NCI-H510A treated with DMSO at 0.1 percent for 48 hours (cell line): Measurements from ENCODE around the gene ARMC10.
"Not testable (repeated sequence)": the region's sequence is repeated elsewhere in the genome, so short reads cannot be mapped to it uniquely, and the experiment has no call there.

Experiments used
- DNase-seq: peaks from one replicate; lab custom pipeline; 2025; lab: John Stamatoyannopoulos, UW

ARMC10 gene

DNA sequence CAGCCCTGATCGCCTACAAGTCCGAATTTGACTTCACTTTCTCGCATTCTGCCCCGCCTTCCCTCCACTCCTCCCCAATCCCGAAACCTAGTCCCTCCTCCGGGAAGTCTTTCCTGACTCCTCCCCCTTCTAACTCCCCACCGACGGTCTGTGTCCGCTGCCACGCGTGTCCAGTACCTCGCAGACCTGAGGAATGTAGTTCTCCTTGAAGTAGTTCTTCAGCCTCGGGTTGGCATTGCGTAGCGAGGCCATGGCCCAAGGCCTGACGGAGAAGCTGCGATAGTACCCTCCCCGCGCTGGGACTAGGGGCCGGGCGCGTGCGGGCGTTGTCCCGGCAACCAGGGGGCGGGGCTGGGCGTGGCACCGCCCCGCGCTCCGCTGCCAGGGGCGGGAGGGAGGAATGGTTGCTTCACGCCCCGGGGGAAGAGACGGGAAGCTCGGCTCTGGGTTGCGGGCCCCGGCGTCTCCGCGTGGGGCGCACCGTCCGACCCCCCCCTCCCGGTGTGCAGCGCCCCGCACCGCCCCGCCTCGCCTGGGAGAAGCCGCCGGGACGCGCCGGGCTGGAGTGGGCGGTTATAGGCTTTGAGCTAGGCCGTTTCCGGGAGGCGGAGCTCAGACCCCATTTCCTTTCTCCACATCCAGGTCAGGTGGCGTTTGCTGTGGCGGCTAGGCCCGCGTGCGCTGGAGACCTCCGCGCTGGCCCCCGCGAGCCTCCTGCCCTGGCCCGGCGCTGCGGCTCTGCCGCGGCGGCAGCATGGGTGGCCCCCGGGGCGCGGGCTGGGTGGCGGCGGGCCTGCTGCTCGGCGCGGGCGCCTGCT, at the start of gene ARMC10, which contains the start of gene FBXL13:
ARMC10 (plus strand) TSS at position 622 of the 818 bp plus-strand sequence; CDS start at position 755, 133 bp downstream.
FBXL13 (minus strand) TSS at position 278 of the 818 bp plus-strand sequence.
- peak; percentile 85 for DNase-seq

DNA sequence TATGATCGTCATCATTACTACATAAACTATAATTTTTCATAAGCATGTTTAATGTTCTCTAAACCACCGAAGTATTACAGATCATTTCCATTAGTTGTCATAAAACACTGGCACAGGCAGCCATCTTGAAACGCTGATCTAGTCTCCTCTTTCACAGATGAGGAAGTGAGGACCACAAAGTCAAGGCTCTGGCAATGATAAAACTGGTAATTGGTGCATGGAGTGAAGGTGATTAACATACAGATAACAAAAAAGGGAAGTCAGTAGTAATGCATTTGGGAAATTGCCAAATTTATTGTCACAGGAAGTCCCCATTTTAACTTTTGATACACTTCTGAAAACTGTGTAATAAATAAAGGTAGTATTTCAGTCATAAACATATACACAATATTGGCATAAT, 49.6 kb upstream of the ARMC10 start:
- DNase-seq = no peak

DNA sequence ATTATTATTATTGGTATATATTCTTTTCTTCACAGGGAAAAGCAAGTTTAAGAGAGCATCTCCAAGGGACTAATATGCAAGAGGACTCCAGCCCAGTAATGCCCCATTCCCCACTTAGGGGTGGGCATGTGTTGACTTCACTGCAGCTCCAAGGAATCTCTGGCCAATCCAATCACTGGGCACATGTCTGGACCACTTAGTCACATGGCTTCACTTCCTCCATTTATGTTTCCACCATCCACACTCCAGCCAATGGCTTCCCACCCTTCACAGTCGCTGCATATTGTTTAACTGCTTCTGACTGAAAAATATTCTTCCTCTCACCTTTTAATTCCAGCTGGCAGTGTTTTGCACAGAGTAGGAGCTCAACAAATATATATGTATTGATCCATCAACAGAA, 43.9 kb upstream of the ARMC10 start:
- no peak for DNase-seq

DNA sequence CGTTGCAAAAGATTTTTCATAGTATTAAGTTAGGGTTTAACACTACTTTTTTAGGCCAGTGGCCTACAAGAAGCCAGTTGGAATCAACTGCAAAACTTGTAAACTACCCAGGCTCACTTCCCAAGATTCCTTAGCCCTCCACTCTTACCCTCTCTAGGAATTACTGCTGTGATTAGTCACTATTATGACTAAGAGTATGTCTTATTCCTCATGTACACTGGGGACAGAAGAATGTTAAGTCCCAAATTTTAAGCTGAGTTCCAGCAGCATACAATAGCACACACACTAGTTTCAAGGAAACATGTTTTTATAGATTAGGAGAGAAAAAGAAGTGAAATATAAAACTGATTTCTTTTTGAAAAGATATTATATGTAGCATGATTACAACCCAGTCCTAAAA, 43.2 kb upstream of the ARMC10 start:
- DNase-seq = no peak

DNA sequence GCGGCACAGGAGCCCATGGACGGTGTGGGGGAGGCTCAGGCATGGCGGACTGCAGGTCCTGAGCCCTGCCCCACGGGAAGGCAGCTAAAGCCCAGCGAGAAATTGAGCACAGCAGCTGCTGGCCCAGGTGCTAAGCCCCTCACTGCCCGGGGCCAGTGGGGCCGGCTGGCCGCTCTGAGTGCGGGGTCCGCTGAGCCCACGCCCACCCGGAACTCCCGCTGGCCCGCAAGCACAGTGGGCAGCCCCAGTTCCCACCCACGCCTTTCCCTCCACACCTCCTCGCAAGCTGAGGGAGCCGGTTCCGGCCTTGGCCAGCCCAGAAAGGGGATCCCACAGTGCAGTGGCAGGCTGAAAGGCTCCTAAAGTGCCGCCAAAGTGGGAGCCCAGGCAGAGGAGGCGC, 40.6 kb upstream of the ARMC10 start:
- not testable (repeated sequence) for DNase-seq

DNA sequence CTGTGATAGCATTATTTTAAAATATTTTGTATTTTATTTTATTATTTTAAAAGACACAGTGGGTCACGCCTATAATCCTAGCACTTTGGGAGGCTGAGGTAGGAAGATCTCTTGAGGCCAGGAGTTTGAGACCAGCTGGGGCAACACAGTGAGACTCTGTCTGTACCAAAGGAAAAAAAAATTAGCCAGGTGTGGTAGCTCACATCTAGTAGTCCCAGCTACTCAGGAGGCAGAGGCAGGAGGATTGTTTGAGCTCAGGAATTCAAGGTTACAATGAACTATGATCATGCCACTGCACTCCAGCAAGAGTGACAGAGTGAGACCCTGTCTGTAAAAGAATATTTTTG, 37.5 kb upstream of the ARMC10 start:
- no peak for DNase-seq

DNA sequence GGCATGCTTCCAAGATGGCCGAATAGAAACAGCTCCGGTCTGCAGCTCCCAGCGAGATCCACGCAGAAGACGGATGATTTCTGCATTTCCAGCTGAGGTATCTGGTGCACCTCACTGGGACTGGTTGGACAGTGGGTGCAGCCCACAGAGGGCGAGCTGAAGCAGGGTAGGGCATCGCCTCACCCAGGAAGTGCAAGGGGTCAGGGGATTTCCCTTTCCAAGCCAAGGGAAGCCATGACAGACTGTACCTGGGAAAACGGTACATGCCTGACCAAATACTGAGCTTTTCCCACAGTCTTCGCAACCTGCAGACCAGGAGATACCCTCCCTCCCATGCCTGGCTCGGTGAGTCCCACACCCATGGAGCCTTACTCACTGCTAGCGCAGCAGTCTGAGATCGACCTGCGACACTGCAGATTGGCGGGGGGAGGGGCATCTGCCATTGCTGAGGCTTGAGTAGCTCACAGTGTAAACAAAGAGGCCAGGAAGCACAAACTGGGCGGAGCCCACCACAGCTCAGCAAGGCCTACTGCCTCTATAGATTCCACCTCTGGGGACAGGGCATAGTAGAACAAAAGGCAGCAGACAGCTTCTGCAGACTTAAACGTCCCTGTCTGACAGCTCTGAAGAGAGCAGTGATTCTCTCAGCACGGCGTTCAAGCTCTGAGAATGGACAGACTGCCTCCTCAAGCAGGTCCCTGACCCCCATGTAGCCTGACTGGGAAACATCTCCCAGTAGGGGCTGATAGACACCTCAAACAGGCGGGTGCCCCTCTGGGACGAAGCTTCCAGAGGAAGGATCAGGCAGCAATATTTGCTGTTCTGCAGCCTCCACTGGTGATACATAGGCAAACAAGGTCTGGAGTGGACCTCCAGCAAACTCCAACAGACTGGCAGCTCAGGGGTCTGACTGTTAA, 36.9 kb upstream of the ARMC10 start:
- peak; percentile 28 for DNase-seq

DNA sequence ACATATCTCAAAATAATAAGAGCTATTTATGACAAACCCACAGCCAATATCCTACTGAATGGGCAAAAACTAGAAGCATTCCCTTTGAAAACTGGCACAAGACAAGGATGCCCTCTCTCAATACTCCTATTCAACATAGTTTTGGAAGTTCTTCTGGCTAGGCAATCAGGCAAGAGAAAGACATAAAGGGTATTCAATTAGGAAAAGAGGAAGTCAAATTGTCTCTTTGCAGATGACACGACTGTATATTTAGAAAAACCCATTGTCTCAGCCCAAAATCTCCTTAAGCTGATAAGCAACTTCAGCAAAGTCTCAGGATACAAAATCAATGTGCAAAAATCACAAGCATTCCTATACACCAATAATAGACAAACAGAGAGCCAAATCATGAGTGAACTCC, 33.1 kb upstream of the ARMC10 start:
- not testable (repeated sequence) for DNase-seq

DNA sequence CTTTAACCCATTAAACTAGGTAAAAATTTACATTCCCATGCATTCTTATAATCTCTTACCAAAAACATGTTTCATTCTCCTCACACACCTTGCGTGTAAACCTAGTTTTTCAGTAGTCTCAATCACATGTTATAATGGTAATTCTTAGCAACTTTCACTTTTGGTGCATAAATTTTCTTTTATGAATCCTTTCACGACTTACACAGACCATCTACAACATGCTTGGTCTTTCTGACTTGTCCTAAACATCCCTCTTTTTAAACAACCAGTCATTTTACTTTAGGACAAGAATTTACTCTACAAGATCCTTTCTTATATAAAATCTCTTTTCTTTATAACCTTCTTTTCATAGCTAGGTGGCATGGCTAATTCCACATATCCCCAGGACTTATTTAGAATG, 26.1 kb upstream of the ARMC10 start:
- no peak for DNase-seq

DNA sequence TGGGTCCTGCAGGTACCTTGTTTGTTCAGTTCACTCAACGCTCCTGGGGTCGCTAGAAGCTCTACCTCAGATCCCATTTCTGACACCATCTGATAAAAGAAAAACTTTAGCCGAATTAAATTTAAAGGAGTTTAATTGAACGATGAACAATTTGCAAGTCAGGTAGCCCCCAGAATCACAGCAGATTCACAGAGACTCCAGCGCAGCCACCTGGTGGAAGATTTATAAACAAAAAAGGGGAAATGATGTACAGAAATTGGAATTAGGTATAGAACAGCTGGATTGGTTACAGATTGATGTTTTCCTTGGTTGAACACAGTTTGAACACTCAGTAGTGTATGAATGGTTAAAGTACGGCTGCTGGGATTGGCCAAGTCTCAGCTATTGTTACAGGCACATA, 23.4 kb upstream of the ARMC10 start:
- no peak for DNase-seq

DNA sequence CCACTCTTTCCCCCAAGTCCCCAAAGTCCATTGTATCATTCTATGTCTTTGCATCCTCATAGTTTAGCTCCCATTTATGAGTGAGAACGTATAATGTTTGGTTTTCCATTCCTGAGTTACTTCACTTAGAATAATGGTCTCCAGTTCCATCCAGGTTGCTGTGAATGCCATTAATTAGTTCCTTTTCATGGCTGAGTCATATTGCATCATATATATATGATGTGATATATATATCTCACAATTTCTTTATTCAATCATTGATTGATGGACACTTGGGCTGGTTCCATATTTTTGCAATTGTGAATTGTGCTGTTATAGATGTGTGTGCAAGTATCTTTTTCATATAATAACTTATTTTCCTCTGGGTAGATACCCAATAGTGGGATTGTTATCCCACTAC, 18.9 kb upstream of the ARMC10 start:
- DNase-seq = not testable (repeated sequence)

DNA sequence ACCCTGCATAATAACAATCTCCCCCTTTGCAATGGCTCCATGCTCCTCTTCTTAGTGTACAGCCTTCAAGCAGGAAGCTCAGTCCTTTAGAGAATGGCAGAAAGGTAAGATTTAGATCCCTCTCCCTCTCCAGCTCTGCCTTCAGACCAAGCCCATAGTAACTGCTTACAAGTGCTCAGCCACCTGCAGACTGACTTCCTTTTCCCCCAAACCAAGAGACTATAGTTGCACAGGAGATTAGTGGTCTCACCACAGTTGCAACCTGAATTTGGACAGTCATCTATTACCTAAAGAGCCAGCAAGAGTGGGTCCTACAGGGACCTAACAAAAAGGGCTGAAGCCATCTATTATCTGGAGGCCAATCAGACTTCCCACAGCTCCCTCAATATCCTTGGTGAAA, 16.8 kb upstream of the ARMC10 start:
- no peak for DNase-seq

DNA sequence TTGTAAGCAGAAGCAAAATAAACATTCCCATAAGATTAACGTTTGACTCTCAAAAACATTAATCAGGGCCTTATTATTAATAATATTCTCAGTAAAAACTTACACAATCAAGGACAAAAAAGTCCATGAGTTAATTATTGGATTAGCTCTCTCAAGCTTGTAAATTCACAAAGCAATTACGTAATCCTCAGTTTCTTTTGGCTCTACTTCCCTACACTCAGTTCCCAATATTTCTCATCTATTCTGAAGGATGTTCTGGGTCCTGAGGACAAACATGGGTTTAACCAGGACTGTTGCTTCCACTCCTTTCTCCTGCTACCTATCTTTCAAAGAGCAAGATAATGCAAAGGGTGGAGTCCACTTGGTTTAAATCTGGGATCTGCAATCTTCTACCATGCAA, 15.5 kb upstream of the ARMC10 start:
- no peak for DNase-seq

DNA sequence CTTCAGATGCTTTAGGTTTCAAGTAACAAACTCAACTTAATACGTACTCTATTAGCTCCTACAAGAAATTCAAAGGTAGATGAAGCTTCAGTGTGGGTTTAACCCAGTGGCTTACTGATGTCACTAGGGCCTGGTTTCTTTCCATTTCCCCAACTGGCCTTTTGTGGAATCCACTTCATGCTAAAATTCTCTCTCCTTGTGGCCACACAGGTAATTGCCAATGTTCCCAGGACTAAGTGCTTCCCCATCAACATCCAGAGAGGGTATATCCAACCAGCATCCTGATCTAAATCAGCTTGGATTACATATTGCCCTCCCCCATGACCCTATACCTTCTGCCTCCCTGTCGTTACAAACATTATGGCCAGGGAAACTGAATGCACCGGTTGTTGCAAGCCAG, 11.0 kb upstream of the ARMC10 start:
- DNase-seq = no peak

DNA sequence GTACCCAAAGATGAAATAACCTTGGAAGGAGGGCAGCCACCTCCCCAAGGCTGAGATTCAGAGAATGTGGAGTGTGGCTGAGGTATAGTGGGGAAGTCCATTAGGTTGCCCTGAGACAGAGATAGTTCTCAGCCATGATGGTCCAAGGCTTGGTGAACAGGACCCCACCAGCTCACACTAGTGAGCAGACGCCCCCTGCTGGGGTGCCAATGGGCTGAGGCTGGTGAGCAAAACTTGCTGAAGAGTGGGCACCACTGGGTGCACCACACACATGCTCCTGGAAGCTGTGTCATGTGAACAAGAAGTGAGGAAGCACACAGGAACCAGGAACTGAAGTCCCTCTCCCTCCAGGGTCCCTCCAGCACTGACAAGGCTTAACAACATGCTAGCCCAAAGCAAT, 9.3 kb upstream of the ARMC10 start:
- no peak for DNase-seq

DNA sequence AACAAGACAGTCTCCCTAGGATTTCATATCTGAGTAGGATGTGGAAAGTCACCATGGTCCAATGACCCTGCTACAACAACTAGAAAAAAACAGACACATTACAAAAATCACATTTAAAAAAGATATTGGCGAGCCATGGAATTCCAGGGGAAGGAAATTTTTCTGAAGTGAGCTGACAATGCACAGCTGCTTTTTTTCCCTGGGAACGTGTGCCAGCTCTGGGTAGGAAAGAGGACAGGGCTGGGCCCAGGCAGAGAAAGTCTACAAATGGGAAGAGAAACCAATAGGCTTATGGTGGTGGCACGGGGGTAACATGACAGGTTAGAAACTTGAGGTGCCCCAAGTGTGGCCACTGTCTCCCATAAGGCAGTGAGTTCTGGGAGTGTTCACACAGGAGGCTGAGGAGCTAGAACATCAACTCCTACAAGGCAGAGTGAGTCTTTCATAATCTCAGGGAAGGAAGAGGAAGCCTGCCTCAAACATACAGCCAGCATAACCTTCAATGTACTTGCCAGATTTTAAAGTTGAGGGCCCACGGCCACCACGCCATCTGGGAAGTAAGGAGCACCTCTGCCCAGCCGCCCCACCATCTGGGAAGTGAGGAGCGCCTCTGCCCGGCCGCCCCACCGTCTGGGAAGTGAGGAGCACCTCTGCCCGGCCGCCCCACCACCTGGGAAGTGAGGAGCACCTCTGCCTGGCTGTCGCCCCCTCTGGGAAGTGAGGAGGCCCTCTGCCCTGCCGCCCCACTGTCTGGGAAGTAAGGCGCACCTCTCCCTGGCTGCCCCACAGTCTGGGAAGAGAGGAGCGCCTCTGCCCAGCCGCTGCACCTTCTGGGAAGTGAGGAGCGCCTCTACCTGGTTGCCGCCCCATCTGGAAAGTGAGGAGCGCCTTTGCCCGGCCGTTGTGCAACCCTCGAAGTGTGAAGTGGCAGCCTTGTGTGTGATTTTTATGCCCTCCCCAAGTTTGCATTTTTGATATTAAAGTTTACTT, 6.2 kb upstream of the ARMC10 start:
- no peak for DNase-seq

DNA sequence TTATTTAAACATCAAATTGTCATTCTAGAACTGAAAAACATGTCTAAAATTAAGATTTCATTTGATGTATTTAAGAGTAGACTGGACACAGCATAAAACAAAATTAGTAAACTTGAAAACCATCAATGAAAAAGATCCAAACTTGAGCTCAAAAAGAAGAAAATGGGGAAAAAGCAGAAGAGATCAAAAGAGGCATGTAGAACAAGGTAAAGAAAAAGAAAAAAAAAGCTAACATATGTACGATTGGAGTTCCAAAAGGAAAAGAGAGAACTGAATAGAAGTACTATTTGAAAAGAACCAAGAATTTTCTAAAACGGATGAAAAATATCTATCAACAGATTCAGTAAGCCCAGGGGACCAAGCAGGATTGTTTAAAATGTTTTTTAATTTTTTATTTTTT, 3.9 kb upstream of the ARMC10 start:
- no peak for DNase-seq

DNA sequence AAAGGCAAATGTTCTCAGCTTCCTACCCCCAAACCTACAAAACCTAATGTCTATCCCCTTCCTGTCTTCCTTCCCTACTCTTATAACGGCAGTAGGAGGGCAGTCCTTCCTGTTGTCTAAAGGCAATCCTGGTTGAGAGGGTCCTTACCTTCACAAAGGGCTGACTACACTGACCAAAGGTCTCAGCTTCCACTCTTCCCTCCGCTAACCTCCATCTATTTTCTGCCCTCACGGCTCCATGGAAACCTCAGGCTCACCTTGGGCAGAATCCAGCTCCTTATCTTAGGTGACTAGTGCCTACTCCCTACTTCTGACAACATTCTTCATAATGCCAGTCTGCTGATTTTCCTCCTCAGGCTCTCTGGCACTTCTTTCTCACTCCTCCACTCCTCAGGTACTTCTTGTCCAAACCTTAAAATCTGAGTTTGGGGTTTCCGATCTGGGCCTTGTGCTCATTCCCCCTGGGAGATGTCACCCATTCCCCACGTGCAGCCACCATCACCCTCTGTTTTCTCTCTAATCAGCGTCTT, 886 bp upstream of the ARMC10 start:
- peak; percentile 55 for DNase-seq

DNA sequence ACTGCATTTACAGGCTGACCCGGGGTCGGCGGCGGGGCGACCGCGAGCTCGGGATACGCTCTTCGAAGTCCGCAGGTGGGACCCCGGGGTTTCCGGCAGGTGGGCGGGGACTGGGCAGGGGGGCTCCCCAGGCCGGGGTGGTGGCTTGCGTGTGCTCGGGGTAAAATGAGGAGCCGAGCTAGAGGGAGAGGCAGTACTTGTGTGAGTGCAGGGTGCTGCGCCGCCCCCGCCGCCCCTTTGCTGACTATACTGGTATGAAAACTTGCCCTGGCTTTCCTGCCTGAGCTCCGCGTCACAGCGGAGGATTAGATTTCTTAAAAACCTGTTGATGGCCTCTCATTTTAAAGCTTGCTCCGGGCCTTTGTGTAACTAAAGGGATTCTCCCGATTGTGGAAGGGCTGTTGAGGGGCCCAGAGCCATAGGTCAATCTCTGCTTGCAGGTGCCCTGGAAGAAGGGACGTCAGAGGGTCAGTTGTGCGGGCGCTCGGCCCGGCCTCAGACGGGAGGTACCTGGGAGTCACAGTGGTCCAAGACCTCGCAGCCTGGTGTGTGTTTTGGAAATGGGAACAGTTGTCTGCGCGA, 488 bp downstream of the ARMC10 start:
- peak; percentile 28 for DNase-seq

DNA sequence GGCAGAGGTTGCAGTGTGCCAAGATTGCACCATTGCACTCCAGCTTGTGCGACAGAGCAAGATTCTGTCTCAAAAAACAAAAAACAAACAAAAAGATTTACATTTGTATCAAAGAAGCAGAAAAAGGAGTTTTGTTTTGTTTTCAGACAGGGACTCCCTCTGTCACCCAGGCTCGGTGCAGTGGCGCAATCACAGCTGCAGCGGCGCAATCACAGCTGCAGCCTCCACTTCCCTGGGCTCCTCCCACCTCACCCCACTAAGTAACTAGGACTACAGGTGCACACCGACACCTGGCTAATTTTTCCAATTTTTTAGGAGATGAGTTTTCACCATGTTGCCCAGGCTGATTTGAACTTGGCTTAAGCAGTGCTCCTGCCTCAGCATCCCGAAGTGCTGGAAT, 1.8 kb downstream of the ARMC10 start:
- no peak for DNase-seq

DNA sequence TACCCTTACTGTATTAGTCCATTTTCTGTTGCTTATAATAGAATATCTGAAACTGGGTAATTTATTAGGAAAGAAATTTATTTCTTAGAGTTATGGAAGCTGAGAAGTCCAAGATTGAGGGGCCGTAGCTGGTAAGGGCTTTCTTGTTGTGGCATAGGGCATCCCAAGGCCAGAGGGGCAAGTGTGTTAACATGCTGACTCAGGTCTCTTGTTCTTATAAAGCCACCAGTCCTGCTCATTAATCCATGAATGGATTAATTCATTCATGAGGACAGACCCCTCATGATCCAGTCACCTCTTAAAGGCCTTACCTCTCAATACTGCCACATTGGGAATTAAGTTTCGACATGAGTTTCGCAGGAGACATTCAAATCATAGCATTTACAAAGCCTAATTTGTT, 2.4 kb downstream of the ARMC10 start:
- no peak for DNase-seq
